Body of pancreas (tissue), 4 donors: ENCODE results near the gene SSX2IP. TPM values are rescaled to one million over a fixed set of nuclear protein-coding genes. Genes with fewer than 3 reads are reported as not detected.
A peak's percentile ranks its signal among the peaks of the same experiment; 100 is the strongest.

Experiments
- ATAC-seq: fragments of 150-250 bp; one replicate; pipeline ENCODE4 v1.9.1; 2016
- DNase-seq, 4 donors: peaks; one replicate each; pipeline ENCODE4 v3.0.0-alpha.2; 2019
- H3K27ac ChIP-seq, 4 donors: fragments of 200-600 bp; sonication (generic); 1 replicate in 3 of 4; 2 replicates in 1 of 4; pipeline versions ENCODE4 v1.5.1 to v1.6.1; 2016 to 2019; ENCODE audit warnings: mild to moderate bottlenecking in 1 of 4, mixed read lengths in 1 of 4, moderate library complexity in 1 of 4
- H3K27me3 ChIP-seq, 2 donors: fragments of 200-600 bp; sonication (generic); one replicate each; pipeline ENCODE4 v1.6.0; 2016; ENCODE audit warnings: mild to moderate bottlenecking in 1 of 2
- H3K36me3 ChIP-seq, 2 donors: fragments of 200-600 bp; sonication (generic); replicated peaks in 1 of 2; 2 replicates each; pipeline ENCODE4 v1.5.1; 2016; ENCODE audit warnings: low read depth in 2 of 2; ENCODE audit not compliant: insufficient read depth in 1 of 2
- H3K4me1 ChIP-seq: fragments of 200-600 bp; sonication (generic); one replicate; pipeline ENCODE4 v1.6.0; 2016
- H3K4me3 ChIP-seq, 2 donors: fragments of 200-600 bp; sonication (generic); 1 replicate in 1 of 2; 2 replicates in 1 of 2; pipeline ENCODE4 v1.5.1; 2016 to 2019
- H3K9me3 ChIP-seq, 3 donors: fragments of 200-600 bp; sonication (generic); 1 replicate in 2 of 3; 2 replicates in 1 of 3; pipeline ENCODE4 v1.5.1; 2016
- CTCF ChIP-seq, 7 experiments: fragments of 450-650 bp in 4 of 7; fragments of 200-600 bp in 3 of 7; sonication (generic) in 3 of 7; IDR thresholded peaks; one replicate each; pipeline ENCODE4 v1.5.1; 2016 to 2019; ENCODE audit warnings: antibody characterized with exemption in 7 of 7
- POLR2A ChIP-seq, 3 donors: fragments of 450-650 bp; IDR thresholded peaks; one replicate each; pipeline ENCODE4 v1.6.1; 2016; ENCODE audit warnings: antibody characterized with exemption in 3 of 3, mild to moderate bottlenecking in 2 of 3
- WGBS, 2 donors: methylation state at CpG; one replicate each; pipeline ENCODE4 v1.1.5; 2017; 5-methylcytosine and 5-hydroxymethylcytosine counted together
- intact Hi-C: fragments of 100-400 bp; cut with DNase I; formaldehyde crosslinking; loops from one replicate; pipeline ENCODE4 v1.15.1; 2023
- total RNA-seq, 2 donors: library from RNA; depleted of rRNA; stranded (reverse); fragments of >200 nt; gene quantifications; one replicate each; pipeline ENCODE4 v1.1.0, GENCODE V29; 2016

Gene SSX2IP
- total RNA-seq, 2 donors from 2014 or later, result 4.6 to 6.0 TPM

GRCh38 chr1:84702143-84702542 is 11.9 kb upstream of the SSX2IP start:
- DNase-seq, result no peak
- Histone ChIP-seq H3K9me3 (no peaks in the 10 kb centered on the region), H3K4me1 (no peaks in the 10 kb centered on the region), H3K36me3 (no peaks in the 10 kb centered on the region), H3K27ac (no peak overlapping the region), H3K27me3 (no peaks in the 10 kb centered on the region), H3K4me3 (no peak overlapping the region)
- WGBS, 2 donors, result 89 to 92% methylated on average over 1 of the region's 1 CpG
- no peak for TF ChIP-seq POLR2A (IDR thresholded peaks at IDR 0.05)
- no peak for TF ChIP-seq CTCF (IDR thresholded peaks at IDR 0.05)
- ATAC-seq, result no peak
- intact Hi-C loops, result no loop called here

DNA sequence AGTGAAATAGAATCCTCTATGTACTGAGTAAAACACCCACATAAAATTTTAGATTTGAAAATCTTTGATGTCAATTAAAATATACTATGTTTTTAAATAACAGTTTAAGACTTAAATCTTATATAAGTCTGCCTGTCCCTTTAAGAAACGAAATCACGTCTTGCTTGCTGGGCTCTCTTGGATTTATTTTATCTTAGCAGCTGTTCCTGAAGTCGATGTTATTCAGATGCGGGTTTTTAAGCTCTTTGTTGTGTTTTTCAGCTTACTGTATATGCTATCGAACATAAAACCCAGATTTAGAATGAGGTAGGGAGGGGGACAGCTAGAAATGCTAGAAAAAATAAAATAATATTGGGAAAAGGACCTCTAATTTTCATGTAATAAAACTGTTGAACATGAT is 11.1 kb upstream of the SSX2IP start:
- no peak for ATAC-seq

GRCh38 chr1:84700070-84700469 is 9.8 kb upstream of the SSX2IP start:
- Histone ChIP-seq H3K36me3 (no peaks in the 10 kb centered on the region), H3K9me3 (no peaks in the 10 kb centered on the region), H3K27me3 (no peaks in the 10 kb centered on the region), H3K4me1 (no peaks in the 10 kb centered on the region), H3K27ac (no peak overlapping the region), H3K4me3 (no peak overlapping the region)
- WGBS, 2 donors, result 55 to 80% methylated on average over 1 of the region's 1 CpG
- TF ChIP-seq POLR2A (IDR thresholded peaks at IDR 0.05) (no peak), CTCF (IDR thresholded peaks at IDR 0.05) (no peak)
- intact Hi-C loops, result no loop called here
- DNase-seq (no peak), ATAC-seq (no peak)

More for the DNA sequence above, 11.1 kb upstream of the SSX2IP start:
- Histone ChIP-seq H3K27me3 (no peaks in the 10 kb centered on the region), H3K4me3 (no peak overlapping the region), H3K36me3 (no peaks in the 10 kb centered on the region), H3K4me1 (no peaks in the 10 kb centered on the region), H3K27ac (no peak overlapping the region), H3K9me3 (no peaks in the 10 kb centered on the region)
- DNase-seq, result no peak
- intact Hi-C loops, result no loop called here
- no peak for TF ChIP-seq CTCF (IDR thresholded peaks at IDR 0.05)
- no peak for TF ChIP-seq POLR2A (IDR thresholded peaks at IDR 0.05)
- WGBS, 2 donors, result 19 to 26% methylated on average over 5 of the region's 5 CpGs

GRCh38 chr1:84698151-84699110 is 8.2 kb upstream of the SSX2IP start:
- 30 to 45% methylated on average over 2 of the region's 2 CpGs for WGBS, 2 donors
- H3K27ac ChIP-seq, result peak overlapping the region in 1 of 4 donors; percentile 31

More at GRCh38 chr1:84698151-84699110, 8.2 kb upstream of the SSX2IP start:
- no peak for ATAC-seq
- DNase-seq, result no peak
- Histone ChIP-seq H3K4me1 (no peaks in the 10 kb centered on the region), H3K36me3 (no peaks in the 10 kb centered on the region), H3K9me3 (no peaks in the 10 kb centered on the region), H3K4me3 (no peak overlapping the region), H3K27me3 (no peaks in the 10 kb centered on the region)
- intact Hi-C loops, result no loop called here
- TF ChIP-seq POLR2A (IDR thresholded peaks at IDR 0.05), result no peak
- no peak for TF ChIP-seq CTCF (IDR thresholded peaks at IDR 0.05)
